NCI-H510A treated with DMSO at 0.1 percent for 48 hours (cell line): ENCODE results near the gene CADM1.

ENCODE experiments used
- DNase-seq: peaks from one replicate; lab custom pipeline; 2025; lab: John Stamatoyannopoulos, UW

The CADM1 gene

DNA sequence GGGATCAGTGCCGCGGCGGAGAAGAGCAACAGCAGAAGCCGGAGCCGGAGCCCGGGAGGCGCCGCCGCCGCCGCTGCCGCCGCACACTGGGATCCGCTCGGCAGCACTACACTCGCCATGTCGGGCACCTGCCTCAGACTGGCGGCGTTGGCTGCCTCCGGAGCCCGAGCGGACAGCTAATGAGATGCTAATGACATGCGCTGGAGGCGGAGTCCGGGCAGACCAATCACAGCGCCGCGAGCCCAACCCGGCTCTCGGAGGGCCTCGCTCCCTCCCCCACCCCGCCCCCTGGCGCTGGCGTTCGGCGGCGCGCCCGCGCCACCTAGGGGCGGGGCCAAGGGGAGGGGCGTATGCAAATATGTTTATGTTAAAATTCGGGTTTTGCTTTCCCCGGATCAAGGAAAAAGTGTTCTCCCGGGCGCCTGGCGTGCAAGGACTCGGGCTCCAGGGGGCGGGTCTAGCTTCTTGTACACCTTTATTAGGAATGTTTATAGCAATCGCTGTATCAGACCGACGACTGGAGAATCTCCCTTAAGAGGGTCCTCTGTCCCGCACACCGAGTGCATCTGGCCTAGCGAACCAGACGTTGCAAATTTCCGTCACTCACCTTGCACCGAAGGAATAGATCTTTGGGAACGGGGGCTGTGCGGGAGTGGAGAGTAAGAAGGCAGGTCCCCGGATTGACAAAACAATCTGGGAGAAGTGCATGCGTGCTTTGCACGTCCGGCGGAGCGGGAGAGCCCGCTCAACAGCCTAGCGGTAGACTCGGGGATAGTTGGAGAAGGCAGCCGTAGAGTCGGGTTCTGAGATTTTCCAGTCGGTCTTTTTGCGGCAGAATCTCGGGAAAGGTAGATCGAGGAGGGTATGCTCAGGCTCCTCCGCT, at the start of gene CADM1:
Gene CADM1 (minus strand): TSS at position 140 of the 883 bp plus-strand sequence.
- DNase-seq: peak; percentile 99

DNA sequence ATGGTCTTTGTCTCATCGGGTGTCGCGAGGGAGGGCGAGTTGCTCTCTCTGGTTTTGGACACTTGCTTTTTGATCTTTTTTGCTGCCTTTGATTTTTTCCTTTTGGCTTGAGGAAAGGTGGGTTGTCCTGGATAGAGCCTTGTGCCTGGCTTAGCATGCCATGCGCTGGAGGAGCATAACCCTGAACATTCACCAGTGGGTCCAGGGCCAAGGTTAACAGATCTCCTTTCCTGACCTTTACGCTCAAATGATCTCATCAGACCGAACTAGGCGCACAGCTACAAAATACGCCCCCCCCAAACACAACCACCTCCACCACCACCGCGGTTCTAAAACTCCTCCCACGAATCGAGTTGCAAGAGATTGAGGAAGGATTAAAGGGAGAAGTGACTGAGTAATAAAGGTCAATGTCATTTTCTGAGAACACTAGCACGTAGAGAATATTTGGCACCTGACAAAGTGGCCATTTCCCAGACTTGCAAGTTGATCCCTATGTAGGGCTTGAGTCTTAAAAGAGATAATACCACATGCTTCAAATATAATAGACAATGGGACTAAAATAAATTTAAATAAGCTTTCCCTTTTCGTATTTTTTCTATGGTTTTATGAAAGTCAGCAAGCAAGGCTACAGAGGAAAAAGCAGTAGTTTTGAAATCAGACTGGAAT, 48.7 kb upstream of the CADM1 start:
- no peak for DNase-seq

DNA sequence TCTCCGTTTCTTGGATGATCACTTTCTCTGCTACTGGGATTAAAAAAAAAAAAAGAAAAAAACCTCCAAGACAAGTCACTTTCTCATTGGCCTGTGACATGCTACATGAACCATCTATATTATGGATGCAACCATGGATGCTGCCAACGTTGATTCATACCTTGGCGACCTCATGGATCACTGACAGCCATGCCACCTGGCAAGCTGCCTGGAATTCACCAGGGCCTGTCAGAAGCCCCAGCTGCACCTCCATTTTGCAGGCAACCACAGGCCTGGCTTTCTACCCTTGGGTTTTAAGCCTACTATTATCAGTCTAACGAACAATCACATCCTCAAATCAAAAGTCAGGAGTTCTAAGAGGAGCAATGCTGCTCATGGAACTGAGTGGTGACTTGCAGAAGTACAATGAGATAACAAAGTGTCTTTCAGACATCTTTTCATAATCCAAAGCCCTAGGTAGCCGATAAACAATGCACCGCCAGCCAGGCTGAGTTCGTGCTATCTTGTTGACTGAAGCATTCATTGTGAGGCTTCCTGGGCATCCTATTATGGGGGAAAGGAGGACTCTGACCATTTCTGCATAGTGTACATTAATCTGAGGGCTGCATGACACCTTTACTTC, 48.0 kb upstream of the CADM1 start:
- DNase-seq: no peak

DNA sequence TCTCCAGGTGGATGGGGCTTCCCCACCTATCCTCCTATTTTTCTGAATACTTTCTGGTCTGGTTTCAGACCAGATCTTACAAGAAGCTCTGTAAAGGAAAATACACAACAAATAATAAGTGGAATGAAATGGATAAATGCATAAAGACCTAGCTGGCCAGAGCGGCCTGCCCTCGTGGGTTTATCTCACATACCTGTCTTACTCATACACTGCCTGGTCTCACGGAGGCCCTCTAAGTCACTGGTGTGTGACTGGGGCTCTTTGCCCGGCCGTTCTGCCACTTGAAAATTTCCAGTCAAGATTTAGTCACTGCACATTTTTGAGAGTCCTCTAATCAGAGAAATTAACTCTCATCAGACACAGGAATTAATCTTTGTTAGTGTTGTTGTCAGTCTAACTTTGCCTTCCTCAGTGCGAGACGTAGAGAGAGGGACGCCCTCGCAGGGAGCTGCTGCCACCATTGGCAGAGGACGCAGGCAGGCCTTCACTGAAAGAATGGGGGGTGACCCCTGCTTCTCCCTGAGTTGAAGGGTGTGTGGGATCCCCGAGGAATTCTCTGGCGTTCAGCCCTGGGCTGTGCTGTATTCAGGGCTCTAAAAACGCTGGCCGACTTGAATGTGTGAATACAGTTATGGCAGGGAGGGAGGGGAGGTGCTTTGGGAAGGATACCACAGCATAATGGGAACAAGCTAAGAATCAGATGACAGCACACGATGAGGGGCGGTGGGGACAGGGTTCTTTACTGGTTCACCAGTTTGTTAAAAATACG, 46.3 kb upstream of the CADM1 start:
- no peak for DNase-seq

DNA sequence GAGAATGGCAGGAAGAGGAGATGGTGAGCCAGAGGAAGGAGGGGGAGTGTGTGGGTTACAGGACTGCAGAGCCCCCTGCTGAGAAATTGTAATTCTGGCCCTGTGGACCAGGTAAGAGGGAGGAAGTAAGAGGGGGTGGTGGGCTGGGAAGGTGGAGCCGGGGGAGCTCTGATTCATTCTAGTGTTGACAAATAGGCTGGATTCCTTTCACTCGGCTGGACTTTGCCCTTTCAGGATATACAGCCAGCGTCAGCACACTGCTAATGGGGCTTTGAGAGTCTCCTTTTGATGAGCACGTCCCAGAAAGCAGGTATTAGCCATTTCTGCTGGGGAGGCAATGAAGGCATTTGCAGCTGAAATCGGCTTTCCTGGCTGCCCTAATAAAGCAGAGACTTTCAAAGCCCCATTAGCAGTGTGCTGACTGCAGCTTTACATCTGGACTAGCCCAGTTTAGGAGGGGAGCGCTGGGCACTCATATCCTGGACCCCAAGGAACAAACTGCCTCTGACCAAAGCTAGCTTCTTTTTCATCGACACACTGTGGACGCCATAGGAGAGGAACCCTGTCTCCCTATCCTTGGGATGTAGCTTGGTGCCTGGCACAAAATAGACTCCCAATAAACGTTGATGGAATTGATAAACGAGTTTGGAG, 44.8 kb upstream of the CADM1 start:
- DNase-seq: no peak

DNA sequence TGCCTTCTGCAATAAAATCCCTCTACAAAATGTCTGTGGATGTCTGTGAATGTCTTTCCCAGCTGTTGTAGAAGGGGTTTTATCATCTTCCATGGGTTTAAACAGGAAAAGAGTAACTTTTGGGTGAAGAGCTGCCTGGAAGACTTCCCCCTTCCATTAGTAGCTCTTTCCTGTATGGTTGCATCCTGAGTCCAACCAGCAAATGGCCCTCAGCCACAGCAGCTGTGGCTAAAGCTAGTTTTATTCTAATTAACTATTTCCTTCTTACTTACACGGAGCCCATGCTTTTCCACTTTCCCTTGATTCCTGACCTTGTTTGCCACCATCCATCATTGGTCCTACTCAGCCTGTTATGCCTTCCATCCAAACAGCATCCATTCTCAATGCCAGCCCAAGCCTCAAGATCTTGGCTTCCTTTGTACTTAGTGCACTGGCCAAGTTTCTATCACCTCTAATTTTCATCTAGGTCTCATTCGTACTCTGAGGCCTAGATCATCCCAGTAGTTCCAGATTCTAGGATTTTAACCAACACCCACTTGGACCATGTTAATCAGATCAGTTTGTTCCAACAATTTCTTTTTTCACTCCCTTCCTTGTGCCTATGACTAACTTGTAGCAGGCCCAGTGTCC, 41.5 kb upstream of the CADM1 start:
- DNase-seq: no peak

DNA sequence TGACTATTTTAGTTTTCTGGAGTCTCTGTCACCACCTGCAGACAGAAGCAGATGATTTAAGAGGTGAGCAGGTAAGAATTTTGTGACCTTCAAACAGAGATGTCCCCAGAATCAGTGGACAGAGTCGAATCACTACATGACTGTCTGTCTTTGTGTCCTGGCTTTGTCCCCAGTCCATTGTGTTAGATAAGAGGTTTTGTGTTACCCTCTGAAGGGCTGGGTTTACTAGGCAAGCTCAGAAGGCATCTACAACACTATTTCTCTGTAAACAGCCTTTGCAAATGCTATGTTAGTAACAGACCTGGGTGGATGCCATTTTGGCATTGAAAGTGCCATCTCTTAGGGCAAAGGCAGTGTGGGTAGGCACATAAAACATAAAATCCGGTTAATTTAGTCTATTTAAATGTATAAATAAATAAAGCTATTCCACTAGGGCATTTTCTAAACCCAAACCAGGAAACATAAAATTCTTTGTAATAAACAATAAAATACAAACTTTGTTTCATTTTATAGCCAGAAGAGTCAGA, 40.3 kb upstream of the CADM1 start:
- no peak for DNase-seq

DNA sequence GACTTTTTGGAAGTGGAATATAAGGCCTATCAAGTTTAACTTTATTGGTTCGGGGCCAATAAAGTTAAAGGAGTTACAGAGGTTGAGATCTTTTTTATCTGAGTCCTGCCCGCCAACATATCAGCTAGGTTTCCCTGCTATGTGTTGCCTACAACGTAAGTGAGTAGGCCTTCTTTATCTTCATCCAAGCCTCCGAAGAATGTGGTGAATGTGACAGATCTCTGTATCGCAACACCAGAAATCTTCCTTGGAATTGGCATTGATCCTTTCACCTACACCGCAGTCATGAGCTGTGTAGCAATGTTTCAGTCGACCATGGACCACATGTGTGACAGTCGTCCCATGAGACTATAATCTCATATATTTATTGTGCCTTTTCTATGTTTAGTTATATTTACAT, 37.3 kb upstream of the CADM1 start:
- DNase-seq: no peak

- no peak for DNase-seq
These were observed 35.6 kb upstream of the CADM1 start for GRCh38 chr11:115539844-115540243.

GRCh38 chr11:115535781-115536180, 31.6 kb upstream of the CADM1 start:
- DNase-seq: no peak

DNA sequence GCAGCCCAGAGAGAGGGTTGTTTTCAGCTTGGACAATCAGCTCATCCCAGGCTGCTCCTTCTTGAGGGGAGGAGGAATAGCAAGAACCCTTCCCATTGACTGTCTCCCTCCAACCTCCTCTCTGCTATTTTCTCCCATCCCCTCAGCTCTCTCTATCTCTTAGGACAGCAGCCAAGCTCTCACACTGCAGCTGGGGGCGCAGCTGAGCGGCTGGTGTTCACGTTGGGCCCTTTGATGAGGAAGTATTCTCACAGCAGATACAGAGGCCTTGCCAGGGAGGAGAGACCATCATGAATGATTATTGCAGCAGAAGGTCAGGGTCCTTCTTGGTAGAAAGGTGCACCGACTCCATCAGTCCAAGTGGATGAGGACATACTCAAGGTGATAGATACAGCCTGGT, 26.5 kb upstream of the CADM1 start:
- no peak for DNase-seq

DNA sequence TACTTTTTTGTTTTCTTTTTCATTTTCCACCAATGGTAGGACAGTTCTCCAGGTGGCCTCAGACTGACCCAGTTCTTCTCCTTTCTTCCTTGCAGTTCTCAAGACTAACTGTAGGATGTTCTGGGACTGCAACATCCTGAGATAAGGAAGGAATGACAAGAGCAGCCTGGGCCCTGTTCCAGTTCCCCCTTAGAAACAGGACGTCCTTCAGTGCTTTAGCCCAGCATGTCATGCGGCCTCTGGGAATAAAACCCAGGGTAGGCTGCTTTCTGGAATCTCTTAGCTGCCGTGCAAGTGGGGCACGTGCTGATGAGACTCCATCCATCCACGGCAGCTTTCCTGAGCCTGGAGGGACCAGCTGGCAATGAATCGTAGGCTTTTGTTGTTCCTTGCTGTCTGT, 24.0 kb upstream of the CADM1 start:
- DNase-seq: no peak

GRCh38 chr11:115527534-115528125, 23.4 kb upstream of the CADM1 start:
- DNase-seq: peak; percentile 94

DNA sequence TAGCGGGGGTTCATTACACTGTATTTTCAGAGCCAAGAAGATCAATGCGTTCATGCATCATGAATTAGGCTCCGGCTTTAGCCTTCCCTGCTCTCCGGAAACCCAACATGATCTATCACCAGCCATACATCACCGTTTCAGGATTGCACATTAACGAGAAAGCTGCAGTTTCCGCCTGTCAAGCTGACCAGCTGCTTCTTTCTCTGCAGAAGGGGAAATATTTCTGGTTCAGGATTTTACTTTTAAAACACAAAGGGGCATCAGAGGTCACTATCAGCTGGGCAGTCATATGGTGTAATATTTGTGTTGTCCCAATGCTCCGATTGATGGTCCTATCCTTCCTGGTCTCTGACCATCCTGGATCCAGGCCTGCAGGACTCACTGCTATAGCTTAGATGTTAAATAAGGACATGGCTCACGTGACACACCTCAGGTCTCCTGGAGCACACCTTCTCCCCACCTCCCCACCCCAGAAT, 21.4 kb upstream of the CADM1 start:
- DNase-seq: no peak

DNA sequence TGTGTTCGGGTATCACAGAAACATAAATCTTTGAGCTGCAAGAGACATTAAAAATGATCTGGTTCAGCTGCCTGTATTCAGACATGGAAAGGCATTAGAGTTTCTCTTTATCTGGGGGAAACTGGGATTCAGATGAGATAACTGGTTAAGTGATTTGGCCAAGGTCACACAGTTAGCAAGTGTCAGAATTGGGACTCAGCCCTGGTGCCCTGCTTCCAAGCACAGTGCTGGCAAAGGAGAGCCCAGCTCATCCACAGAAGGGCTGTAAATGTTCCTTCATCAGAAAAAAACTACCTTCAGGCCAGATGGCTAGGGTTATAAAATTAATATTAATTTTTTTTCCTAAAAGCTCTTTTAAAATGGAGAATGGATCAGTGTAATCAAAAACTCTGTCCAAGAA, 20.4 kb upstream of the CADM1 start:
- no peak for DNase-seq

- DNase-seq: no peak
These were observed 19.6 kb upstream of the CADM1 start for GRCh38 chr11:115523727-115524399.

DNA sequence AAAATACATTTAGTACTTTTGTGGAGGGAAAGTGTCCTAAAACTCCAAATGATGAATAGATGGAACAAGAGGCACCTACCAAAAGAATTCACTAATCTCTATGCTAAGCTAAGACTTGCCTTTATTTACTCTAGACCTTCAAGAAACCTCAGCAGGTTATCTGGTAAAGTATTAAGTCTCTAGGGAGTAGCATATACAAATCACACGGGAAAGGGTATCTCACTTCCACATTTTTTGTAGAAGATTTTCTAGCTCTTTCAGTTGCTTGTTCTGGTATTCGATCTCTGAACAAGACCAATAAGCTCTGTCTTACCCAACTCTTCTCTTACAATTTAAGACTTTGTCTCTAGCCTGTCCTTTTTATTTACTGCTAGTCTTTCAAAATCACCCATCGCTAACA, 18.1 kb upstream of the CADM1 start:
- DNase-seq: no peak

DNA sequence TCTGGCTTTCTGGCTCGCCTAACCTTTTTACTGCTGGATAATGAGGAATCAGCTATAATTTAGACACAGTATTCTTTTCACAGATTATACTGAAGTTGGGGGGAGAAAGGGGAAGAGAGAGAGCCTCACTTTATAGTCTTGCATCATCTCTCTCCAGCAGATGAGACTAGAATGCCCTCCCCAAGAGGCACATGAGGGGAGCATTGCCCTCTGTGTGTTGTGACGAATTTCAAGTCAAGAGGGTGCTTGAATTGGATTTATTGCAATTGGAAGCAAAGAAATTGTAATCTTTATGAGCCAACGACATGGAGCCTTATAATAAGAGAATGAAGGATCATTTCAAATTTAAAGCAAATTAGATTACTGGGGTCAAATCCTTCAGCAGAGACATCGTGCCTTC, 17.6 kb upstream of the CADM1 start:
- DNase-seq: peak; percentile 34

DNA sequence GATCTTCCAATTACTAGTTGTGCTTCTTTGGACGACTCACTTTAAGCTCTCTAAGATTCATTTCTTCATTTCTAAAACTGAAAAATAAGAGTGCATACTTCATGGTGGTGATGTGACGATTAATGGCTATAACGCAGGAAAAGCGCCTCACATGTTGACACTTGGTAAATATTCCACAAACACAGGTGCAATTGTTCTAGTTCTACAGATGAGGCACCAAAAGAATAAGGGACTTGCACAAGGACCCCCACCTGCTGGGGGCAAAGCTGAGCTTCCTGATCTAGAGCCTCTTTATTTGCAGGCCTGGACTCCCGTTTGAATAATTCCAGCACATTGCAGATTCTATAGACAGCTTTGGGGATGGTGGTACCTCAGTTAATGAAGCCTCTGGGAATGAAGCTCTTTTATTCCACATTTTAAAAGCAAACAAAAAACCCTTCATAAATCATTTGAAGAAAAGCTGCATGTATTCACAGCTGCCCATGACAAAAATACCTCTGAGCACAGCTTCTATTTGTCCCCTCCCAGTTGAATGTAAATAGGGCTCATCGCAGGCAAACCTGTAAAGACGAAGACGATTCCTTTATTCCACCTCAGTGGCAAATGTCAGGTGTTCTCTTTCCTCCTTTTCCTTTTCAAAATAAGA, 14.9 kb upstream of the CADM1 start:
- peak; percentile 77 for DNase-seq
